Raji (cell line): ENCODE data around the gene NINL.

ENCODE experiments used
- POLR2A ChIP-seq: IDR thresholded peaks from 2 replicates; pipeline ENCODE4 v1.6.1; 2011; ENCODE audit warnings: low read depth, low read length, control low read depth; ENCODE audit not compliant: insufficient read depth

NINL gene

DNA sequence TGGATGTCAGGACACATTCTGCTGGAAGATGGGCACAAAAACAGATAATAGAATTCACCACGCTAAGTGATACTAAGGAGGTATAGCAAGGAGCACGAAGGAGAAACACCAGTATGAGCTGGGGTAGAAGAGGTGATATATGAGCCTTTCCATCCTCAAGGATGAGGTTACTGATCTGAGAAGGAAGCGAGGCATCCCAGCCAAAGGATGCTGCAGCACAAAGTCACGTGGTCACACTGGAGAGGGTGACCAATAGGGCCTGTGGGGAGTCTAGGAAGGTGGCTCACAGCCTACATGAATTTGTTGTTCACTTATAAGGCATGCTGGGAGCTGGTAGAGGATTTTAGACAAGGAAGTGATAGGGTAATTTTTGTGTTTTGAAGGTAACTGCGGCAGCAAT is 176.4 kb downstream of the NINL start:
- no peak for TF ChIP-seq POLR2A

GRCh38 chr20:25408170-25408547 is 177.2 kb downstream of the NINL start:
- TF ChIP-seq POLR2A: no peak

GRCh38 chr20:25407311-25408169 is 177.8 kb downstream of the NINL start, which contains the start of gene GINS1:
Gene GINS1 (plus strand): TSS chr20:25407673. CDS start chr20:25407821, 148 bp downstream.
- peak; percentile 92 for TF ChIP-seq POLR2A
